ENCODE data around the gene FANCM.

- TF ChIP-seq EZH2 (IDR thresholded peaks at IDR 0.05; ENCODE audit: borderline replicate concordance, low read depth, low read length, poor library complexity, severe bottlenecking) (no peak), CTCF (conservative IDR thresholded peaks at IDR 0.05; ENCODE audit: low read depth, low read length) (no peak)
Measured at GRCh38 chr14:45104561-45104960, 31.2 kb upstream of the FANCM start.

All from A673 (cell line).